Activated T-cell treated with anti-CD3 and anti-CD28 coated beads for 4 hours (primary cell): ENCODE measurements around the gene ANAPC1.
"Not testable (repeated sequence)": the region's sequence is repeated elsewhere in the genome, so short reads cannot be mapped to it uniquely, and the experiment has no call there.

Experiments
- DNase-seq: peaks from one replicate; pipeline ENCODE4 v3.0.0-alpha.2; 2020

The ANAPC1 gene

DNA sequence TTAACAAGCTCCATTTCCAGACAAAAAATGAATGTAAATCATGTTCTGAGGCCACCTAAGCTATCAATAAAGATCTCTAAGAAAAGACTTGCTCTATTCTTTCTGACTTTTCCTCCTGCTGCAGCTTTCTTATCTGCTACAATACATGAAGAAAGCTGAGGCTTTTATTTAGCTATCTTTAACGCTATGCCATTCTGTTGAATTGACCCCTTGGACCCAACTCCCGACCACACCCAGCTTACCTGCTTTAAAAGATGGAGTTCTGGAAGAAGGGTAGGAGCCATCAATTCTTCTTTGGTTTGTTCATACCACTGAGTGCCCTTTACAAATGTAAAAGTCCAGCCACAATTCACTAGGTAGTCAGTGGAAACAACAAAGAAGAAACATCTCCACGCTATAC, 99.9 kb downstream of the ANAPC1 start:
- not testable (repeated sequence) for DNase-seq

DNA sequence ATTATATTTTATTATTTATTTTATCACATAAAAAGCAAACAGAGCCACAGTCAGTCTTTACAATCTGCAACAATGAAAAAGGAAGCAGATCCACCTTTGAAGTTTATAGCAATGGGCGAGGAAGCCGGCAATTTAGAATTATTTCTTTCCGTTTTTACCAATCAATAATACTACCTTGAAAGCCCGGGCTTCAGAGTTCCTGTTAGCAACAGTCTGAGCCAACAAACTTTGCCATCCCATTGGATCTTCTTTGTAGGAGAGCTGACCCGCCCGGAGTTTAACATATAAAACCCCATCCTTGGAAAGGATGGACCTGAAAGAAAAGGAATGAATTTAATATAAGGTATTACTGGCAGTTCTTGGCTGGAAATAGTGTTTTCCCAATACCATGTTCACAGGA, 101.8 kb downstream of the ANAPC1 start:
- not testable (repeated sequence) for DNase-seq

DNA sequence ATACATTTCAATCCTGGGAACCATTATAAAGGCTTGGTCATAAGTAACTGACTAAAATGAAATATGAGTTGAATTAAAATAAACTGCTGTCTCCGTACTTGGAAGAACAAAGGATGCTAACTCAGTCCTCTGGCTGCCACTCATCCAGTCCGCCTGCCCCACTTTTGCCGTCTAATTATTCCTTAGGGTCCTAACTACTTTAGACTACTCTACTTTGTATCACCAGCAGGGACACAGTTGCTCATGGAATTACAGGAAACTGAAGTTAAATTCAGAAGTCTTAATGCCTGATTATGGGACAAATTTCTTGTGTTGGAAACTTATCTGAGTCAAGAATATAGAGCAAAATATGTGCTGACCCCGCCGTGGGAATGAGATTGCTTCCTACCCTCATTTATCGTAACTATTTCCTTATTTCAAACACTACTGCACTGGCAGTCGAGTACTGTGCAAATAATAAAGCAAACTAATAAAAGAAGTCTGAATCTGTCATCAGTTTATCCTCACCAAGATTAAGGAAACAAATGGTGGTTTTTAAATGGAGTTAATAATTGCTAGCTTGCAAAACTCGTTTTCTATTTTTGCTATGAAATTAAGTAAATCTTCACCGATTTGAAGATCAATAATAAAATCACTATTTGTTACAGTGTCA, 102.4 kb downstream of the ANAPC1 start:
- DNase-seq = not testable (repeated sequence)

DNA sequence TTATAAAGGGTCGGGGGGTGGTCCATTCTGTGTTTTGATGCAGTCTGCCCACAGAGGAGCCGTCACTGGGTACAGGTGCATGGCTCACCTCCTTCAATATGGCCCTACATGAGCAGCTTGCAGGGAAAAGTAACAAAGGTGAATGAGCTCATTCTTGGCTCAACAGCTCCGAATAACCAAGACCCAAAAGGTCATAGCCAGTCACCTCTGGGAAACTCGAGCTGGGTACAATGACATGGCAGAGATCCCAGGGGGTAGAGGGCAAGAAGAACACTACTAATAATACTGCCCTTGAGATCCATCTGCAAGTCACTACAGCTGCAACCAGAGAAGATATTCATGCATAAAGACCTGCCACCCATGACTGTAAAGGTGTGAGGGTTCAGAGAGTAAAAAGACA, 106.8 kb downstream of the ANAPC1 start:
- DNase-seq = not testable (repeated sequence)

DNA sequence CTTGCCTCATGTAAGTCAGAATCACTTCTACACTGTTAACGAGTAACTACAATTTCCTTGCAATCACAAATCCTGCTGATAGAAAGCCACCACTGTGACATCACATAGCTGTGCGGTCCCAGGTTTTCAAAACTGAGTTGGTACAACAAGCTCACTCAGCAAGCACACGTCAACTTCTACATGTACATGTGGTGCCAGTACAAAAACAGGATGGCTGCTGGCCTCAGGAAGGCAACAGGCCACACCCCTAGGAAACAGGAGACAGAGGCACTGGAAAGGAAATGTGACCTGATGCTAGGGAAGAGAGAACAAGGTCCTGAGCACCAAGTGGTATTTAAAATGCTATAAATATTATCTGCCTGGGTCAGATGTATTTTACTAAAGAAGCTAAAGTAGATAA, 107.7 kb downstream of the ANAPC1 start:
- DNase-seq = not testable (repeated sequence)

DNA sequence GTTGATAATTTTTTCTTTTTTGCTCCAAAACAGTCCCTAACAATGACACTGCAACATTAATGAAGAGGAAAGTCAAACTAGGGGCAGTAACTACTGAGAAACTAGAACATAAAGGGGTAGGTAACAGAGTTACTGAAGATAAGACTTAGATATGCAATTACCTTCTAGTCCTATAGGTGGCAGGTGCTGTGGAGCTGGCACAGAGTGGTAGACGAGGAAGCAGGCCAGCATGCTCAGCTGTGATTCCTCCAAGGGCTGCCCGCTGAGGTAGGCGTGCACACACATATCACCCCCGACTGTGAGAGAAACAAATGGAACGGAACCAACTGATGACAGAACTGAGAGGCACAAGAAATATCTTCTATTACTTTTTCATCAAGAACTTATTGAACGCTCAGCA, 111.8 kb downstream of the ANAPC1 start:
- not testable (repeated sequence) for DNase-seq

DNA sequence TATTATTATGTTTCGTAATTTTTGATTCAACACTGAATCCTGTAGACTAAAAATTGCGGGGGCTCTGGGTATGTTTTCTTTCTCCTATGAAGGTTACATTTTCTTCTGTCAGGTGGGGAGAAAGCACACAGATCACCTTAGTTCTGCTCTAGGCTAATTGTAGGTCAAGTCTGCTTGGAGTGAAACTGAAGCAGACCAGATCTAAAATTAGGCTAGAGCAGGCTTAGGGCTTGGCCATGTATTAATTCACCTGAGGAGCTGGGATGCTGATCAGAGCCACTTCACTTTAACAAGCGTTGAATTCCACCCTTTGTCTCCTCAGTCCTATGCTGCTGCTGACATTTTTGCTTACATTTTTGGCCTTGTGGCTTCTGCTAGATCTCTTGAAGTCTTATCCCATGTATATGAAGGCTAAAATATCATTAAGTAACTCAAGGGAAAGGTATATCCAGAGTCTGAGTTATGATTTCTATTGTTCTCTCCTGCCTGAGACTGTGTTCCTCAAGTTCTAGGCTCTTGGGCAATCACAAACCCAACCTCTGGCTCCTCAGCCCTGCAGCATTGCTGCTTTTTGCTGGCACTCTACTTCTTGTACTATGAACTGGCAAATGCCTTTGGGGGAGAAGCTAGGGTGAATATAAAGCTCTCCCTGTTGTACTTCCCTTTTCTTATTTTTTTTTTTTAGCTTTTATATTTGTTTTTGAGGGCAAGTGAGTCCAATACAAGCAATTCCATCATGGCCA, 112.9 kb downstream of the ANAPC1 start:
- not testable (repeated sequence) for DNase-seq

DNA sequence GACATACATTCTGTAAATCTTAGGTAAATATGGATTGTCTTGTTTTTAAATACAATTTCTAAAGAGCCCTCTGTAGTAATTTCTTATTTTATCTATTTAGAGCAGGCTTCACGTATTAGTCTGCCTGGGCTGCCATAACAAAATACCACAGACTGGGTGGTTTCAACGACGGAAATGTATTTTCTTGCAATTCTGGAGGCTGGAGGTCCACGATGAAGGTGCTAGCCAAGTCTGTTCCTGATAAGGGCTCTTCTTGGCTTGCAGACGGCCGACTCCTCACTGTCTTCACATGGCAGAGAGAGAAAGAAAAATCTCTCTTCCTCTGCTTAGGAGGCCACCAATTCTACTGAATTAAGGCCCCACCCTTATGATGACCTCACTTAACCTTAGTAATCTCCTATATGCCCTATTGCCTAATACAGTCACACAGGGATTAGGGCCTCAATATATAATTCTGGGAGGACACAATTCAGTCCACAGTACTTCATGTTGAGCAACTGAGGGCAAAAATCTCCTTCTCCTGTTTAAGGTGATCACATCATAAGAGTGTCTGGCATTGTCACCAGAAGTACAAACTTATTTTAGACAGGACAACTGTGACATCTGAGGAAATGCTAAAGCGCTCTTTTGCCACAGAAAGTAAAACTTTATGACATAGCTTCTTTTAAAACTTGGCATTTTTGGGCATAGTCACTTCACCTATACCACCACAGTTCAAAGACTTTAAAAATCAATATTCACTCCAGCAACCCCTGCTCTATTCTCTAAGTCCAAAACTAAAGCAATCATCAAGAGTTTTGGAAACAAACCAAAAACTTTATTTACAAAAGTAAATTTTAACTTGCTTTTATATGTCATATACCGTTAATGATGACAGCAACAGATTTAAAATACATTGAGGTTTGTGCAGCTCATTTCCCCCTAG, 115.5 kb downstream of the ANAPC1 start:
- DNase-seq = not testable (repeated sequence)

DNA sequence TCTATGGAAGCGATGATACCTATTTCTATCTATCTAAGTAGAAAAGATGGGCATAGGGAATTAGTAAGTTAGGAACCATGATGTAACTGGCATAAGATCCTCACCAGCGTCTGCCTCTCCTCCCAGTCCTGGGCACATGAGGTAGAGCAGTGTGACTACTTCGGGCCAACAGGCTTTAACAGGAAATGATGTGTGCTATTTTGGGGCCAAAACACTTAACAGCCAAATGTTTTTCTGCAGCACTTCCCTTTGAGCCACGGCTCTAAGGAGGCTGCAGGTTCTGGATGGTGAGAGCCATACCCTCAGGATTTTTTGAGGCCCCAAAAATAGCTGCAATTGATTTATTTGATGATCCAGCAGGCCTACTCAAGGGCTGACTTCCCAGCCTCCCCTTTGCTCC, 116.9 kb downstream of the ANAPC1 start:
- DNase-seq = not testable (repeated sequence)

DNA sequence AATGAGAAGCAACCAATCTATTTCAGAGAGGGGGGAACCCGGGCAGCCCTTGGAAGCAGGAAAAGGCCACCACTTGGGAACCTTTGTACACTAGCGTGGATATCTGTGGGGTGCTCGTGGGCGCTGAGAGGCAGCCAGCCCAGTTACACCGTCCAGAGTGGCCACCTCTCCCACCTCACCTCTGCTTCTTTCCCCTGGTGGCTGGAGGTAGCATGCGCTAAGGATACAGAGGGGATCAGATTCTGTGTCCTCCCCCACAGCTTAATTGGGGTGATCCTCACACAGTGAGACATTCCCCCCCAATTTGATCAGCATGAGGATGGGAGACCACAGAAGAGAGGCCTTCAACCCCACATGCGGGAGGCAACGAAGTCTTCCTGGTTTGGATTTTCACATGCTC, 117.7 kb downstream of the ANAPC1 start:
- DNase-seq = not testable (repeated sequence)

DNA sequence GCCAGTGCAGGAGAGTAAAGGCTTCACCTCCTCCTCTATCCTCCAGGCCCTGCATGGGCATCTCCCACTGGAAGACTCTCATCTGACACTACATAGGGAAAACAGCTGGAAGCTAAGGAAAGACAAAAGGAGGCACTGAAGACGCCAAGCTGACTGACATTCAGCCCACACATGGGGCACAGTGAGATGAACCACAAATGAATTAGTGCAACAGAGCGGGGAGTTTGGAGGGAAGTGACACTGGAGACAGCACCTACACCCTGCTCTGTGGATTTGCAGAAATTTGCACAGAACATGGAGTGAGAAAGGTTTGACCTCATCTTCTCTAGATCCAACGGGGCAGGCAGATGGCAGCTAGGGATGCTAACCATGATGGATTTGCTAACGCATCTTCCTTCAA, 119.8 kb downstream of the ANAPC1 start:
- DNase-seq = not testable (repeated sequence)

DNA sequence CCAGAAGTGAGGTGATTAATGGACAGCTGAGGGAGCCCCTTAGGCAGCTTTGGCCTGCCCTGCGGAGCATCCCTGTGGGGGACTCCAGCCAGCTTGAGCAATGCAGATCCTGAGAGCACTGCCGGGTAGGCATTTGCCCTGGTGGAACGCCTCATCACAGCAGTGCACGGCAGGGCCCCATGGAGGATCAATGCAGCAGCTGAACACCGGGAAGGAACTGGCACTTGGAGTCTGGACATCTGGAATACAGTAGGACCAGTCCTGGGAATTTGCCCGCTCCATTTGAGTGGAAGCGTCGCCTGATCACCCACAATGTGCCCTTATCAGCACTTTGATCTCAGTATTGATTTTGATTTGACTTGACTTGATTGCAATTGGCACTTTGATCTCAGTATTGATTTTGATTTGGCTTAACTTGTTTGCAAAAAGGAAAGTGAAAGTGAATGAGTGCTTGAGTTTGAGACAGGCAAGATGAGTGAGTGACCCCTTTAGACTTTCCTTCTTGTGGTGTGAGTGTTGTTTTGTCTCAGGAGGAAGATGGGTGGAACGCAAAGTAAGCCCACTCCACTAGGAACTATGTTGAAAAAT, 123.2 kb downstream of the ANAPC1 start:
- DNase-seq = not testable (repeated sequence)

DNA sequence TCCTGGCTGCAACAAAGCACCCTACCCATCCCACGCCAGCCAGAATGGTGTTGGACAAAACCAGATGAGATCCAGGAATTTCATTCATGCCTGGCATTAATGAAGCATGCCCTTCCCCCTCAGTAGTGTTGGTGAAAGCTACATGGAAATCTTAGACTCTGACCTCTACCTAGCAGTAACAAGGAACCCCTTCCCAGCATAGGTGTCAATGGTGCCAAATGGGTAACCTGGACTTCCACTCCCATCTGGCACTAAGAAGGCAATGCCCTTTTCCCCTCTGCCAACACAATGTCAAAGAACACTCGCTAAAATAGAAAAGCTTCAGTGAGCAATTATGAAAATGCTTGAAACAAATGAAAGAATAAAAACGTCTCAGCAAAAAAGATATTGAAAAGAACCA, 131.5 kb downstream of the ANAPC1 start:
- not testable (repeated sequence) for DNase-seq

DNA sequence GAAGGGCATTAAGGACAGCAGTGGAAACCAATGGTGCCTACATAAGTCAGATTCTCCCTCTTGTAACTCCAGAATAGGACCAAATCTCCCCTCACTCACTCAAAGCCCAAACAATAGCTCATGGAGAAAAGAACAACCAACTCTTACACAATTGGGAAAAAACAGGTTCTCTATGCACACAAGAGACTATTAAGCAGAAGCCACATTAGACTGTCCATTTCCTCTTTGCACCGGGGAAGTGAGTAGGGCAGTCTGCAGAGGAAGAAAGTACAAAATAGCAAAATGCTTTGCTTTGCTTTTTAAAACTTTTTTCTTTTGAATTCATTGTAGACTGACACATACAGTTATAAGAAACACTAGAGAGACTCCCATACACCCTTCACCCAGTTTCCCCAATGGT, 133.4 kb downstream of the ANAPC1 start:
- not testable (repeated sequence) for DNase-seq

DNA sequence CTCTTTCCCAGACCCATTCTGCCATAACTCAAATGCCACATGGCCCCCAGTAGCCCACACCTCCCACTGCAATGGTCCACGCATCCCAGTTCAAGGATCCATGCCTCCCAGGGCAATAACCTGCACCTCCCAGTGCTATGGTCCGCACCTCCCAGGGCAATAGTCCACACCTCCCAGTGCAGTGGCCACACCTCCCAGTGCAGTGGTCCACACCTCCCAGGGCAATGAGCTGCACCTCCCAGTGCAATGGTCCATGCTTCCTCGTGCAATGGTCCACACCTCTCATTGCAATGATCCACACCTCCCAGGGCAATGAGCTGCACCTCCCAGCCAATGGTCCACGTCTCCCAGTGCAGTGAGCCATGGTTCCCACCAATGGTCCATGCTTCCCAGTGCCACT, 135.6 kb downstream of the ANAPC1 start:
- DNase-seq = not testable (repeated sequence)

DNA sequence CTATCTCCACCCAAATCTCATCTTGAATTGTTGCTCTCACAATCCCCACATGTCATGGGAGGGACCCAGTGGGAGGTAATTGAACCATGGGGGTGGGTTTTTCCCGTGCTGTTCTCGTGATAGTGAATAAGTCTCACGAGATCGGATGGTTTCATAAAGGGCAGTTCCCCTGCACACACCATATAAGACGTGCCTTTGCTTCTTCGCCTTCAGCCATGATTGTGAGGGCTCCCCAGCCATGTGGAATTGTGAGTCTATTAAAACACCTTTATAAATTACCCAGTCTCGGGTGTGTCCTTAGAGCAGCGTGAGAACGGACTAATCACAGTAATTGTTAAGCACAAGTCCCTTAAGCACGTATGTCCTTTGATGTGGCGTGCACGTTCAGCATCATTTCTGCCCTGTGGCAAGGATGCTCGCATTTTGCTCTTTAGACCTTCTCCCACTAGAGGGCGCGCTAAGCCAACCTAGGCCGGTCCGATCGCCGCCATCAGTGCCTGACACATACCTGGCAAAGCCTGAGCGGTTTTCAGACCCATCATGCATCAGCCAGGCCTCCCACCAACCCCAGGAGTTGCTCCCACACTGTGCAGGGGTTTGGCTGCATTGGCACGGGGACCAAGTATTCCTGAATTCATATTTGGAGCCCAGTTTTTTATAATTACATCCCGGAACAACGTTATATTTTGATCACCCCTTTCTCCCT, 136.4 kb downstream of the ANAPC1 start:
- DNase-seq = peak; percentile 50

DNA sequence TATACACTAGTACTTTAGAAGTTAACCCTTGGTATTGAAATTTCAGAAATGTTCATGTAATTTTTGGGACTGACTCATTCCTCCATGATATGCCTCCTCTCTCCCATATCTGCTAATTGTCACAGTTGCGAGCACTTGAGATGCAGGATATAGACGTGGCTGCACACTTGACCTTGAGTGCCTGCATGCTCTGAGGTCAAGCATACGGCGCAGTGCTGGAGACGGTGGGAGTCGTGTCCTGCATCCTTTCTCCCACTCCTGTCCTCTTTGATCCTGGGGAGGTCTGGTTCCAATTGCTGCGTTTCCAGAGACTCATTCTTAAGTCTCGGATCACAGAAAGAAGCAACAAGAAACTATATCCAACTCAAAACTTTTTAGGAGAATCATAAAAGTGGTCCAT, 139.2 kb downstream of the ANAPC1 start:
- DNase-seq = not testable (repeated sequence)

DNA sequence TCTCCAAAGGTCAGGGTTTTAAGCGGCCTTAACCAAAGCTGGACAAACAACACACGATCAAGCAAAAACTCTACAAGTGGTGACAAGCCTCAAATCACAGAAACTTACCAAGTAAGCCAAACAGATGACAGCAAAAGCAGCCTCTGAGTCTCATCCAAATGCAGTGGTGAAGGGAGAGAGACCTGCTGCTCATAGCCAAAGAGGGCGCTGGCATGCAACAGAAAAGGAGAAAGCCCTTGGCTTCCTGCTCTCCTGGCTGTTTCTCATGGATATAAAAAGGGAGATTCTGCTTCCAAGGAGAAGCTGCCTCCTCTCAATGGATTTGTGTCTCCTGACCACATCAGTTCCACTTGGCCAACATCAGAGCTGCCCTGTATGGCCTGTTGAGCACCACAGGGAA, 142.5 kb downstream of the ANAPC1 start:
- not testable (repeated sequence) for DNase-seq

DNA sequence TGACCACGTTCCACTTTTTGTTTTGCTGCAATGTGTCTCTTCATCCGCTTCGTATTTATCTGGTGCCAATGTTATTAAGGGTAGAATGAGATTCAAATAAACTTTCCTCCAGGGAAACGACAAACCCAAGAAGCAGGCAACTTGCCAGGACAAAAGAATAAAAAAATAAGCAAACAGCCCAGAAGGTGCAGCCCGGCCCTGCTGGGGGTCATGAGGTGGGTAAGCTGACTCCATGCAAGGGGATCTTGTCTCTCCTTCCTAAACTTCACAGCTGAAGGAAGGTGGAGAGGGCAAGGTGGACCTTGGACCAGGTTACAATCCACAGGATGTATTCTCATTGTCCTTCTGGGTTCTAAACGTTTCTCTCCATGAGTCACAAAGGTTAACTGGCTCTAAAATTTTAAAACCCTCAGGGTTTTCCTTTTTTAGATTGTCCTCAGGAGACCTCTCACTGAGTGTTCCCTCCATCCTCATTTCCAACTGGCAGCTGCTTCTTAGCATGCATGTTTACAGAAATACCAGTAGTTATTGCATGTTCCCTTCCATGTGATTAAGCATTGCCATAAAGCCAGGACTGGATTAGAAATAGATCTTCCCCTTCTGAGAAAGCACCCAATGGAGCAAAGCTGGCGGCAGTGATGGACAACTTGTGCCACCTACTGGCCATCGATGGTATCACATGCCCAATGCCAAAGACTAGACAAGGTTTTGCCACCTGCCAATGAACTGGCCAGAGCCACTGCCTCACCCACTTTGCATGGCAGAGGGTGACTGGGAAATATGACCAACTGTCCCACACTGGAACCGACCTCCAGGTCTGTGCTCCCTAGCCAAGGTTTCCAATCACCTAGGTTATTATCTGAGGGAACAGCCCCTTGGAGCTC, 147.9 kb downstream of the ANAPC1 start:
- DNase-seq = not testable (repeated sequence)

DNA sequence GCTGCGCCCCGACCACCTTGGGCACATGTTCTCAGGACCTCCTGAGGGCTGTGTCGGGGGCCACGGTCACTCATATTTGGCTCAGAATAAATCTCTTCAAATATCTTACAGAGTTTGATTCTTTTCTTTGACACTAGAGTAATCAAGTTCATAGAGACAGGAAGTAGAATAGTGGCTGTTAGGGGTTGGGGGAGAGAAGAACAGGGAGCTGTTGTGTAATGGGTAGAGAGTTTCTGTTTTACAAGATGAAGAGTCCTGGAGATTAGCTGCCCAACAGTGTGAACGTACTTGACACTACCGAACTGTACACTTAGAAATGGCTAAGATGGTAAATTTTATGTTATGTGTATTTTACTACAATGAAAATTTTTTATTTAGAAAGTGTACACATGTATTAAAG, 148.6 kb downstream of the ANAPC1 start:
- not testable (repeated sequence) for DNase-seq

DNA sequence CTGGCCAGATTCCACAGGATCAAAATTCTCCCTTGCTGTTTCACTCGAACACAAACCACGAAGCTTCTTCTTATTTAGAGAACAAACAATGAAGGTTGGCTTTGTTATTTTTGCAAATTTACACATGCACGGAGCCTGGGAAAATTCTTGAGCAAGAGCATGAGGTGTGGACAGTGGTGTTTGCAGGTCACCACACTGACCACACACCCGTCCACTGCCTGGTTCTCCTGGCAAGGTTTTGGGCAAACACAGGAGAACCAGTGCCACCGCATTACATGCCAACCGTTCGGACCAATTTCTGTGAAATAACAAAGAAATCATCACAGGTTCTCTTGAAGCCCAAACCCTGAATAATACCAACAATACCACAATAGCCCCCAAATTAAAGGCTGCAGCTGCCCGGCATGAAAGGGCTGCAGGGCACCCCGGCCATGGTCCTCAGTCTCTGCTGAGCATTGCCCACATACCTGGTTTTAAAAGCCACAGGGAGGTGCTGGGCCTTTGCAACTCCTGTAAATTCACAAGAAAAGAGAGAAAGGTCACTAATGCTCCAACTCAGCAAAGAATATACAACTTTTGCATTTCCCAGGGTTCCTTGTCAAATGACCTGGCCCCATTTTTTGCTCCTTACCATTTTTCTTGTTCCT, 154.1 kb downstream of the ANAPC1 start:
- not testable (repeated sequence) for DNase-seq
